IPS DF 19.7 (cell line): Measurements from ENCODE around the gene NPY.
A peak's percentile ranks its signal among the peaks of the same experiment; 100 is the strongest.

Source experiments
- DNase-seq: peaks from one replicate; pipeline ENCODE4 v3.0.0-alpha.2; 2013; ENCODE audit warnings: low read depth, low spot score

NPY gene

DNA sequence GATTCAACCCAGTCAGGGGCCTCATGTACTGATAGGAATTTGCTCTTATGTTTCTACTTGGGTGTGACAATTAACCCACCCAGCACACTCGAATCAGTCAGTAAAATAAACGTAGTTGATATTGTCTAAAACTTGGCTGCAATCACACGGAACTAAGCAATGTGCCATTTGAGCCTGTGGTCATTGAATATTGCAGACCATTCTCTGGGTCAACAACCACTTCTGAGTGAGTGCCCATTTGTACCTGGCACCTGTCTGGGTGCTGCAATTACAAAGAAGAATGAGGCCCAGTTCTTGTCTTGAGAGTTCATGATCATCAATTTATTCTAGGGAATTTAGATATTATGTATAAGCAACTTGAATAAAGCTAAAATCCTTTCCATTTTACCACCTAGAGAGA lies 29.8 kb downstream of the NPY start:
- no peak for DNase-seq

DNA sequence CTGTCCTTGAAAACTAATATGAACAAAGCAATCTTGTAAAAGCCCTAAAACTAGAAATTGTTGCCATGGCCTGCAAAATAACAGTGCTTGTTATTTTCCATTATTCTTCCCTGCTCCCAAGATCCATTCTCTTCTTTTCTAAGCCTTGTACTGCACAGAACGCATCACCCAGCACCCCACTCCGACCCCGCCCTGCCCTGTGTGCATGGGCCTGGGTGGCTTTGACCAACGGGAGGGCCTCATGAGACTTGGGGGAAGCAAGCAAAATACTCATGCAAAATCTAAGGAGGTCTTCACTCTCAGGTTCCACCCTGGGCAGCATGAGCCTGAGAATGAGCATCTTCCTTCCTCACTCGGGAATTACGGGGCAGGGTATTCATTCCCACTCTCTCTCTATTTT lies 32.4 kb downstream of the NPY start:
- DNase-seq, result no peak

DNA sequence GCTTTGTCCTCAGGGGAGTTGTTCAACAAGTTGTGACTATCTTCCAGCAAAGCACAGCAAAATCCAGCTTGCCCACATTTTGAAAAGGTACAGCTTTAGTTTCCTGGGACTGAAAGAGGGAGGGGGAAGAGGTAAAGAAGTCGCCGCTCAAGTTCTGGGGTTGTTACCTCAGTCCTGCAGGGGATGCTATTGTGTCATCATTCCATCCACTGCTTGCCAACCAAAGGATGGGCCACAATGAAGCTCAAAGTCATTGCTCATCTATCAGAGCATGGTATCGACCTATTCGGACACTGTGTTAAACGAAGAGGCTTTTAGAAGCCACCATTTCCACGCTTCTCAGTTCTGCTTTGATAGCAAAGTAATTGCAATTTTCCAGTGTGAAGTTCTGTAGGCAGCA lies 34.3 kb downstream of the NPY start:
- DNase-seq, result peak; percentile 75

DNA sequence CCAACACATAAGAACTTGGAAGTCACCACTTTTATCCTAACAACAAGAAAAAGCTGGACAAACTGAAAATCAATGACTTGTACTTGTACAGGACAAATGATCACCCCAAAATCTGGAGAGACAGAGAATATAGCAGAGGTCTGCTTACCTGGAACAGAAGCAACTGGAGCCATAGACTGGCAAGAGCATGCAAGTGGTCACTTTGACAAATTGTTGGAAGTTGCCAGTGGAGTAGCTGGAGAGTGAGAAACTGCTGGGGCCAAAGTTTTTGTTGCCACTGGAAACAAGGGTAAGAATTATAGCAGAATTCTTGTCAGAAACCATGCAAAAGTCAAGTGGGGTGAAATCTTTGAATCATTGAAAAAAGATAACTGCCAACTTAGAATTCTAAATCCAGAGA lies 35.2 kb downstream of the NPY start:
- DNase-seq, result no peak

DNA sequence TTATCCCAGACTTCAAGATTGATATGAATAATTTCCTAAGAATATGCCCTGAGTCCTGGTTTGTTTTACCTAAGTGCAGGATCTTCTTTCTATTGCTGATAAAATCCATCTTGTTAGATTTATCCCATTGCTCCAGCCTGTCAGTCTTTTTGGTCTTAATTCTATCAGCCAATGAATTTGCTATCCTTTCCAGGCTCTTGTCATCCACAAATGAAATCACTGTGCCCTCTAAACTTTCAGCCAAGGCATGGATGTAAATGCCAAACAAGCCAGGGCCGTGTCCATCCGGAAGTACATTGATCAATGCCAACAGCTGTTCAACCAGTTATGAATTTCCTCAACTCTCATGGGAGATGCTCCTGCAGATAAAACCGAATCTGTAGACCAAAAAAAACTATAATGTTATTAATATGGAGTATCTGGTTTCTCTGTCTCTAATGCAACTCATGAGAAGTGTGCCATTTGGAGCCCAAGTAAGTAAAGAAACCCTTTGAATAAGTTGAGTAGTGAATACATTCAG lies 40.0 kb downstream of the NPY start:
- no peak for DNase-seq

DNA sequence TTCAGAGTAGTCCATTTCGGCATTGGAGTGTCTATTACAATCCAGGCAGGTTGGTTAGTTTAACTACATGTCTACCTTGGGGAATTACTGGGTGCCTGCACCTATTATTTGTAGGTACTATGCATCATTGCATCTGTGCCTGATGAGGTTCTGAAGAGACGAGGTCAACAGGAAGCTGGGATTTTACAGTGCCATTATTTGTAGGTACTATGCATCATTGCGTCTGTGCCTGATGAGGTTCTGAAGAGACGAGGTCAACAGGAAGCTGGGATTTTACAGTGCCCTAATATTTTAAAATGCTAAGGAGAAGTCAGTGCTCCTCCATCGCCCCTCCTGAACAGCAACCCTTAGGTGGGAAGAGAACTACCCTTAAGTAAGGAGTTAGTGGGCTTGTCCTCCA lies 41.7 kb downstream of the NPY start:
- no peak for DNase-seq

DNA sequence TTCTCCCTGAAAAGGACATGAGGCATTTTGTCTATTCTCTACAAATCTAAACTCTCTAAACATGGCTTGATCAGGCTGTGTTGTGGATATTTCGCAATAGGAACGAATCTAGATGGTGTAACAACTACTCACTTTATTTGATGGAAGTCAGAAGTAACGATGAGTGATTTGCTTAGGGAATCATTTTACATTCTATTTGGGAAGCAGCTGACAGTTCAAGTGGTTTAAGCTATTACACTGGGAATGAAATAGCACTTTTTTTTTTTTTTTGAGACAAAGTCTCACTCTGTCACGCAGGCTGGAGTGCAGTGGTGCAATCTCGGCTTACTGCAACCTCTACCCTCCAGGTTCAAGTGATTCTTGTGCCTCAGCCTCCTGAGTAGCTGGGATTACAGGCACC lies 44.1 kb downstream of the NPY start:
- DNase-seq, result no peak

DNA sequence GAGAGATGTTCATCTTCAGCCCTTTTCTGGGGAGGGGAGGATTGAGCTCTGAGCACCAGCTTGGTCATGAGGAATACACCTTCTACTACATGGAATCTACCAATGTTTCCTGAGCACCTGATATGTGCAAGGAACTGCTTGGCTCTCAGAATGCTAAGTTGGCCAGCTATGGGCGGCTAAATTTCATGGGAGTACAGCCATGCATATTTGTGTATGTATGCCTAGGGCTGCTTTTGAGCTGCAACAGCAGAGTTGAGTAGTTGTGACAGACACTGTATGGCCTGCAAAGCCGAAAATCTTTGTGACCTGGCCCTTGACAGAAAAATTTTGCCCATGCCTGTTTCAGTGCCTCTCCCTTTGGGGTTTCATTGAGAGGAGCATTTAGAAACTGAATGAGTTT lies 44.9 kb downstream of the NPY start:
- no peak for DNase-seq

DNA sequence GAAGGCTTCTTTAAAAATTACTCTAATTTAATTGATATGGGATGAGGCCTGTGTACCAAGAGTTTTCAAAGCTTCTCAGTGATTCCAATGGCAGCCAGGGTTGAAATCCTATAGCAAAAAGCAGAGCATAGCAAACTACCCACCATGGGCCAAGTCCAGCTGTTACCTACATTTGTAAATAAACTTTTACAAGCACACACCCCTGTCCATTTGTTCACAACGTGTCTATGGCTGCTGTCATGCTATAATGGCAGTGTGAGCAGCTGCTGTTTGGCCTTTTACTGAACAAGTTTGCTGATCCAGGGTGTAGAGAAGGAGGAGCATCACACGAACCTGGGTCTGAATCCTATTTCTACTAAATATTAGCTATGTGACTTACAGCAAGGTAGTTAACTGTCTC lies 50.0 kb downstream of the NPY start:
- DNase-seq, result no peak

DNA sequence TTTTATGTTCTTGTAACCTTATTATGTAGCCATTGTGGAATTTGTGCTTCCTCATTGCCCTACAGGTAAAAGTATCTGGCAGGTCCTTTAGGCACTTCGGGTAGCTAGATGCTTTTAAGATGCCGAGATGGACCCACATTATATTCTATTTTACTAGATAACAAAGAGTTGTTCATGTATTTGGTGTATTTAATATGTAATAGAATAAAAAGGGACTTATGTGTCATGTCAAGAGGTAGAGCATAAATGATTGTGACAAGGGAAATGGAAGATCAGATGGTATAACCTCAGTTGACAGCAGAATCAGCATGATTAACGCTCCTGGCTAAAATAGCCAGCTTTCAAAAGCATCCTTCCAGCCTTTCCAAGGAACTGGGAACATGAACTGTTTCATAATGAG lies 50.6 kb downstream of the NPY start:
- DNase-seq, result no peak

DNA sequence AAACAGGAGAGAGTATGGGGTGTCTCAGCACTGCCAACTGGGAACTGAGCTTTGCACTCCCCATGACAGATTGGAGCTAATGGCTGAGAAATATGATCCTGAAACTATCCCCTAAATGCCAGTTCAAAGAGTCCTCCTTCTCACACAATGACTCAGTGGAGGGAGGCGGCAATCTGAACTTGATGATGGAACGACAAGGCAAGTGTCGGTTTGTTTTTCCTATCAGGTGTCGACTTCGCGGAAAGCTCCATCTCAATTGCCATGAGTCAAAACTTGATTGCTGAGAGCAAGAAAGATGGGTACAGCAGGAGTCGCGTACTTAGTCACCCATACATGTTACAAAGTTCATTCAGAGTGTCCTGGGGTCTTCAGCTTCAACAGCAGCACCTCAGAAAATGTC lies 52.5 kb downstream of the NPY start:
- DNase-seq, result no peak

DNA sequence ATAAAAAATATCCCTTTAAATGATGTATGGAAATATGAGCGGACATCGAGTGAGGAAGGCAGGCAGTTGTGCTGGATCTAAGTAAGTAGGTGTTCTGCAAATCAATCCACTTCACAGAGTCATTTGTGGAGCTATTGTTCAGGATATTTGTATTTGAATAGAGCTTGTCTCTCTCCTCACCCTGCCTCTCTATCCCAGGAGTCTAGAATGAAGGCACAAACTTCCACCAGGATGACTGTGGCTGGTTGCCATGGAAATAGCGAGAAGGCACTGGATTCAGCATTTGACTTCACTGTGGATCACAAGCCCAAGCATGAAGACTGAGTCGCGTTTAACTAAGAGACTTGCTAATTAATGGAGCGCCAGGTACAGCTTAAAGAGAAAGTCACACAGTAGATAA lies 53.2 kb downstream of the NPY start:
- DNase-seq, result peak; percentile 84

DNA sequence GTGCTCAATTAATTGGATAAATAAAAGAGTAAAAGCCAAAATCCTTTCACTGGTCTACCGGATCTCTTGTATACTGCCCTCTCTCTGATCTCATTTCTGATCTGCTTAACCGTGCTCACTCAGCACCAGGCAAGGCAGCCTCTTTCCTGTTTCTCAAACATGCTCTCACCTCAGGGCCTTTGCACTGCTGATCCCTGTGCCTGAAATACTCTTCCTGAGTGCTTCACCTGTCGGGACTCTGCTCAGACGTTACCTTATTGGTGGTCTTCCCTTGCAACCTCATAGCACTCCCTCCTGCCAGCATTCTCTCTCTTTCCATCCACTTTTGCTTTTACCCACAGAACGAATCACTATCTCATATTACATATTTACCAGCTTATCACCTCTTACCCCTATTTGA lies 55.6 kb downstream of the NPY start:
- no peak for DNase-seq

DNA sequence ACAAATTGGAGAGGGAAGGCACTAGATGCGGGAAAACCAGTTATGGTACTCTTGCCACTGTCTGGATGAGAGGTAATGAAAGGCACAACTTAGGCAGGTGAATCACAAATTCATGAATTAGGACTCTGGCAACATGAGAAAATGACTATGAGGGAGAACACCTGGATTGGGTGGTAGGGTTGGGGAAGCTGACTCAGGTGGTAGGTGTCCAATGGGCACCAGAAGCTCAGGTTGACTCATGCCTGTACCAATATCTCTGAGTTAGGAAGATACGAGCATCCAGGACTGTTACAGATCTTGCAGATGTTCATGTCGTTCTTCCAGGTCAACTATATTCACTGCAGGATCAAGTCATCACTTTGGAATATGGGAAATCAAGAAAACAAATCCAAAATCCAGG lies 56.7 kb downstream of the NPY start:
- DNase-seq, result no peak
